GM18502 (cell line): ENCODE results near the gene GNB1L.
"Not testable (repeated sequence)": the region's sequence is repeated elsewhere in the genome, so short reads cannot be mapped to it uniquely, and the experiment has no call there.

ENCODE experiments used
- ATAC-seq: cut with Tn5 transposase; IDR thresholded peaks from one replicate; pipeline ENCODE4 v1.9.1; 2021; ENCODE audit warnings: mild to moderate bottlenecking; ENCODE audit not compliant: unreplicated experiment, poor library complexity

The GNB1L gene

DNA sequence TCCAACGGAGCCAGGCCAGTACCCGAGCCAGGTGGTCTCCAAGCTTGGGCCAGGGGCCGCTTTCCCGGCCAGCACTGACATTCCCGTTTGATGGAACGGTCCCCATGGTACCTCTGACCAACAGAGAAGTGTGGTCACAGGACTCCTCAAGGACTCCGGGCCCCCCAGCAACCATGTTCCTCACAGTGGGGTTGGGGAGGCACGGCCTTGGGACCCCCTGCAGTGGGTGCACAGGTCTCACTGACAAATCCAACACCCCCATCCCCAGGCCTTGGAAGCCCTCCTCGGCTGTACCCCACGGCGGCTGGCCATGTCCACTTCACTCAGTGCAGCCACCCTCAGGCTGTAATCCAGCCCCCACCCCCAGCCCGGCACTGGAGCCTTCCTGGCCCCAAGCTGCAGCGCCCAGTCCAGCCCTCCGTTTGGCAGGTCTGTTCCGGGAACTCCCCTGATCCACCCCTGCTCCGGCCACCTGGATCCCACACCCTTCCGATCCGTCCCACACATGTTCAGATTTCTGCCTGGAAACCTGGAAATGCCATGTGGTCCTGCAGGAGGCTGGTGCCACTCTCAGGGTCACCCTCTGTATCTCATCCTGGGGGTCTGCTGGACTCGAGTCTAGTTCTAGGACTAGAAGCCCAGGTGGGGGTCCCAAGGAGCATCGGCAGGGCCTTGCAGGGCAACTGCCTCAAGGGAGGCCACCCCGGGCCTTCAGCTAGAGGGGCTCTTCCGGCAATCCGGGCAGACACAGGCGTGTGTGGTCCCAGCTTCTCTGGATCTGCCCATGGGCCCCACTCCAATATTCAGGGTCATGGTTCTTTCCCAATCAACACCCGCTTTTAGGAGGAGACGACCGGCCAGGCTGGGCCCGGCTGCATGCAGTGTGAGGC, 67.5 kb downstream of the GNB1L start:
- ATAC-seq: no peak

DNA sequence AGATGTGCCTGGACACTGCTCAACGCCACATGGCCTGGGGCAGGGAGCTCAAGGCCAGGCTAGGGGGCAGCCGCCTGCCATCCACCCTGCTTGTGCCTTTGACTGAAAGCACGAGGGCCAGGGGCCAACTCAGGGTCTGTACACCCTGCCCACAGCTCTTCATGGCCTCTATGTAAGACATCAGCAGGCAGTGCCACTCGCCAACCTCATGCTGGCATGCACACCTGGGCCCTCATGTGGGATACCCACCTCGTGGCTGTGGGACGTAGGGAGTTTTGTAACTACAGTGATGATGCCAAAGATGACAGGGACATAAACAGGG, 68.4 kb downstream of the GNB1L start:
- no peak for ATAC-seq

DNA sequence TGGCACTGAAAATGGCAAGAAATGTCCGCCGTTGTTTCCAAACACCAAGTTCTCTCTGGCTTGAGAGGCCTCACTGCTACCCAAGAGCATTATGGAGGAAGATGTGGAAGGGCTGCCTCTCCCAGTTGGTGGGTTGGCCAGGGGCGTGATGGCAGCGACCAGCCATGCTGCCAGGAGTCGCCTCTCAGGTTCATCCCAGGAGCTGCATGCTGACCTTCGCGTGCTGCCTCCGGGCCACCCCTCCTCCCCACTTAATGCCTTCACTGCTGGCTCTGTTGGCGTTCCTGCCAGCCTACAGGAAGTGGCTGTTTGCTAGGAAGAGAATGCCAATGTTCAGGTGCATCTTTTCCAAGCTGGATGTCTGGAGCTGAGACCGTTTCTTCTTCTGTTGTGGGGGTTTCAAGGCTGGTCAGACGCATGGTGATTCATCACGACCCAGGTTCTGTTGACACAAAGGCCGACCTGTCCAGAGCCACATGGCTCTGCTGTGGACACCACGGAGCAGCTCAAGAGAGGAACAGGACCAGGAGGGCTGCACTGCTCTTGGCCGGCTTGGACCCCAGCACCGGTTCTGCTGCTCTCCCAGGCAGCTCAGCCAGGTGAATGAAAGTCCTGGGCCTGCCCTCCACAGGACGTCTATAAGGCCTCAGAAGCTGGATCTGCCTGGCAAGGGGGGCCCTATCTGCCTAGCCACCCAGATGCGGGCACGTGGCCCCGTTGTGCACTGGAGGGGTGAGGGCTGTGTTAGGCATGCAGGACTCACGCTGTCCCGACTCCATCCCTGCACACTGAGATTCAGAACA, 69.0 kb downstream of the GNB1L start:
- ATAC-seq: no peak

DNA sequence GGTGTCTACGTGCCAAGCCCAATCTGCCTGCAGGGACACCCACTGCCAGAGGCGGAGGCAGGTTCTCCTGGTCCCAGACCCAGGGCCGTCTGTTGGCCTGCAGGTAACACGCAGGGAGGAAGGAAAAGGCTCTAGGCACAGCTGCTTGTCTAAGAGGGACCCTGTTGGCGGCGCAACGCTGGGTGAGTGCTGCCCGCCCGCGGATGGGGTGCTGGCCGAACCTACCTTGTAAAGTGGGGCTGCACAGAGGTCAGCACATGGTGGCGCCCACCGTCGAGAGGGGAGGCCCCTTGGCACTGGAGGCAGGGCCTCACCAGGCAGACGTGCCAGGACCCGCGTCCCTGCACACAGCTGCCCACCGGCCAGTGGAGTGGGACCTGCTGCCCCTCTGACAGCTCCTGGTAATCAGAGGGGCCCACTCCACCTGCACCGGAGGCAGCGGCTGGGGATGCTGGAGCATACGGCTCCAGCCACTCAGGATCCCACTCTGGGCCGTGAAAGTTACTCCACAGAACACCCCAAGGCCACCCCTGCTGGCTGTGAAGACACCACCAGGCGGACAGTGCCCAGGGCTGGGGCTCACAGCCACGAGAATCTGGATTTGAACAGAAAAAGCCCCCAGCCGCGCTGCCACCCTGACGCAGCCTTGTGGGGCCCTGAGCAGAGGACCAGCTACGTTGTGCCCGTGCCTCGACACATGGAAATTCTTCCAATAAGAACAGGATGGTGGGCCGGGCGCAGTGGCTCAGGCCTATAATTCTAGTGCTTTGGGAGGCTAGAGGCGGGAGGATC, 70.1 kb downstream of the GNB1L start:
- ATAC-seq: no peak

DNA sequence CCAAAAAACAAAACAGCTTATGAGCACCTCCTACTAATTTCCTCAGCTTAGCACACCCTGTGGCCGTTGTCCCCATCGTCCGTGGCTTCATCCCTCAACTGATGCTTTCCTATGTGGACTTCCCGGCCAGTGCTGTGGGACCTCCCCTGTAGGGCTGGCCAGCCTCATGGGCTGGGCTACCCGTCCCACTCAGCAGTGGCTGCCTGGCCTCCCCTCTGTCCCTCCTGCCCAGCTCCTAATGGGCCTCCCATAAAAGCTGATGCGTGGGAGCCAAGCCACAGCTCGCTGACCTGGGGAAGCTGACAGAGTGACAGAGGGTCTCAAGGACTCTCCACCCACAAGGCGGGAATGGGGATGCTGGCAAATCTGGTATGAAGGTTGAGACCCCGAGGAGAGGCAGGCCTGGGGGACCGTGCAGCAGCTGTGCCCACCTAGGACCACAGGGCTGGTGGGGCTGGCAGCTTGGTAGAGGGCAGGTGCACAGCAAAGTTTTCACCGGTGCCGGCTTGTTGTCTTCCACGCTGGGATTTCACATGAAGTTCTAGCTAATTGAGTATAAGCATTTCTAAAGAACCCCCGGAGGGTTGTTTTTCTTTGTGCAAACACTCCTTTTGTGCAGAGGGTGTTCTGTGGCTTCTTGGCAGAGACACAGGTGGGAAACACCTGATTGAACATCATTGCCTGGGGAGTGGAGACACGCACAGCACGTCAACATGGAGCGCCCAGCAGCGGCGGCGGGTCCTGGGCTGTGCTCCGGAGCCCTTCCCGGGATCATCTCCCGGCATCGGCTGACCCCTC, 70.9 kb downstream of the GNB1L start:
- ATAC-seq: no peak

DNA sequence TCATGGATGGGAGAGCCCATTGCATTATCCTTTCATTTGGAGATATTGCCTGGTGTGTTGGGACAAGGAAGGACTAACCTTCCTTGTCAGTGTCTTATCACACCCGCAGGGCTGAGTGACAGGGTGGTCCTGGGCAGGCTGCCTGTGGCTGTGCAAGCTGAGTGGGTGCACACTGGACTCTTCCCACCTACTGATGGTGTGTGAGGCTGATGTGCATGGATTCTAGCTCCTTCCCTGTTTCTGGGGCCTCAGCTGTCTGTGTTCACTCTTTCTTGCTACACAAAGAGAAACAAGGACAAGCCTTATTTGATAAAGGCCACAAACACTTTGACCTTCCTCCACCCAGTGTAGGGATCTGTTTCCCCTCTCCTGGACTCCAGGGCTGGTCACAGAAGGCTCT, 72.1 kb downstream of the GNB1L start:
- ATAC-seq: no peak

DNA sequence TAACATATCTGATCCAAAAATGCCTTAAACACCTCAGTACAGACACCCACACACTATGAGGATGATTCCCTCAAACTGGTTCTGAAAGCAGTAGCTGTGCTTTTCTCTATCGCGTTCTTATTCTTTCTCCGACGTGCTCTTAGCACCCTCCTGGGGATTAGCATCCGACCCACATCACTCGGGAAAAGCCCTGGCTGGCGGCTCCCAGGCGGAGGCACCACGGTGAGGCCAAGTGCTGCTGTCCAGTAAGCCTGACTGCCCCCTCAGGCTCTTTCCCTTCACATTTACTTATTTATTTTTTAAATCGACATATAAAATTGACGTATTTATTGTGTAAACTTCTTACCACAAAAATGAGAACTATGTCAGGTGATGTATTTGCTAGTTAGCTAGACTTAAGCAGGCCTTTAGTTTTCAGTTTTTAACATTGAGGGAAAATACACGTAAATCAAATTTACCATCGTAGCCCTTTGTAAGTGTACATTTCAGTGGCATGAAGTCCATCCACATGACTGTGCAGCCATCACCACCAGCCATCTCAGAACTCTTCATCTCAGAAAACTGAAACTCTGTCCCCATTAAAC, 74.9 kb downstream of the GNB1L start:
- no peak for ATAC-seq

DNA sequence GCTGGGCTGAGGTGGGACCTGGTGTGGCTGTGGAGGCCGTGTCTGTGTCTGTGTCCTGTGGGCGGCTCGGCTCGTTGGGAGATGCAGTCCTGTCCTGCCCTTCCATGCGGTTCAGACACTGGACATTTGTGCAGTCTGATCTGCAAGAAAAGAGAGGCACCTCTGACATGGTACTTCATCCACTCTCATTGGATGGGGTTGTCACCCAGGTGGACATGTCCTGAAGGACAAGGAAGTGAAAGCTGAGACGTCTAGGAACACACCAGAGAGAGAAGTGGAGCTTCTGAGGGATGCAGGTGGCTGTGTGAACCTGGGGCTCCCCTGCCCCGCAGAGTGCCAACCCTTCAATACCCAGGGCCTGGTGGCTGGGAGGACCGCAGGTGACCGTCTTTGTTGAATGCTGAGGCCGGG, 75.7 kb downstream of the GNB1L start:
- no peak for ATAC-seq

DNA sequence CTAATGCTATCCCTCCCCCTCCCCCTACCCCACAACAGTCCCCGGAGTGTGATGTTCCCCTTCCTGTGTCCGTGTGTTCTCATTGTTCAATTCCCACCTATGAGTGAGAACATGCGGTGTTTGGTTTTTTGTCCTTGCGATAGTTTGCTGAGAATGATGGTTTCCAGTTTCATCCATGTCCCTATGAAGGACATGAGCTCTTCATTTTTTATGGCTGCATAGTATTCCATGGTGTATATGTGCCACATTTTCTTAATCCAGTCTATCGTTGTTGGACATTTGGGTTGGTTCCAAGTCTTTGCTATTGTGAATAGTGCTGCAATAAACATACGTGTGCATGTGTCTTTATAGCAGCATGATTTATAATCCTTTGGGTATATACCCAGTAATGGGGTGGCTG, 77.5 kb downstream of the GNB1L start:
- not testable (repeated sequence) for ATAC-seq

DNA sequence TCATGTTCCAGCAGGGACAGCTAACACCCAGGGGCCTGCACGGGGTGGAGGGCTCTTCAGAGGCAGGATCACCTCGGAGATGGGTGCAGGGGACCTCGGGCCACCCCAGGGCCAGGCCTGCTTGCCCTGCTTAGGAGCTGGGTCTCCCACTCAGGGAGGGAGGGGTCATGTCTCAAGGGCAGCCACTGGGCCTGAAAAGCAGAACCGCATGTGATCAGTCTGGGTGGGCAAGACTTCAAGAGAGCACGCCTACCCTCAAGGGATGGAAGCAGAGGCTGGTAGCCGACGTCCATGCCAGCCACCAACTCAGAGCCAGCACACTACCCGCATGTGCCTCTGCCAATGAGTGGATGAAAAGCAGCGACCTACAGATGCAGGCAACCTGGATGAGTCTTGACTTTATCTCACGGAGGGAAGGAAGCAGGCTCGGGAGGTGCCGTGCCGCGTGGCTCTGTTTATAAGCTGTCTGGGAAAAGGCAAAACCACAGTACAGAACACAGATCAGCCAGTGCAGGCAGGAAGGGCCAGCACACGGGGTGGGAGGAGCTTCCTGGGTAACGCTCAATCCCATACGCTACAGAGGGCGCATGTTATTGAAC, 78.1 kb downstream of the GNB1L start:
- ATAC-seq: no peak

DNA sequence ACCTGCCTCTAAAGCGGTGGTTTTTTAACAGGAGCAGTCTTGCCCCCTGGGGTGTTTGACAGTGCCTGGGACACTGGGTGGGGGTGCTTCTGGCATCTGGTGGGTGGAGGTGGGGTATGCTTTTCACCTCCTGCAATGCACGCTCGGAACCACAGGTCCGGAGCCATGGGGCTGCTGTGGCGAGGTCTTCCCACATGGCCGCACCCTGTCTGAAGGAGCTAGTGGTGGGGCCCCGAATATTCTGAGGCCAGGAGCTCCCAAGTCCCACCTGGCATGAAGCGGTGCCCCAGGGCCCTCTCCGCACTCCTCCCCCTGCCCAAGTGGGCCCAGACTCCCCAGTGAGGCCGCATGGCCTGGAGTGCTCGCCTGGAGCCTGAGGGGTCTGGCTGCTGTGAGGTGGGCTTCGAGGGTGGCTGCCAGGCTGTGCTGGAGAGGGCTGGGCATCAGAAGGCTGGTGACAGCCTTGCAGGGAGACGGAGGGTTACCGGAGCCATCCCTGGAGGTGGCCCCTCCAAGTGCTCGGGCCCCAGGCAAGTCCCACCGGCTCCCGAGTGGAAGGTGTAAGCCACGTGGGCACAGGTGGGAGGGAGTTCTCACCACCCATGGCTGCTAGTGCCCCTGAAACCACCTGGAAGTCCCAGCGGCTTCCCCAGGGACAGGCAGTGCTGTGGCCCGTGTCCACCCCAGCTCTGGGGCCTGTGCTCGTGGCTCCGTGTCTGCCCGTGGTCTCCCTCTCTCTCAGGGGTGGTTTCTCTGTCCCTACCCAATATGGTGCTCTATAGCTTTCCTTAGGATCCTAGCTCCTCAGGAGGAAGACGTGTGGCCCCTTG, 79.0 kb downstream of the GNB1L start:
- ATAC-seq: no peak

DNA sequence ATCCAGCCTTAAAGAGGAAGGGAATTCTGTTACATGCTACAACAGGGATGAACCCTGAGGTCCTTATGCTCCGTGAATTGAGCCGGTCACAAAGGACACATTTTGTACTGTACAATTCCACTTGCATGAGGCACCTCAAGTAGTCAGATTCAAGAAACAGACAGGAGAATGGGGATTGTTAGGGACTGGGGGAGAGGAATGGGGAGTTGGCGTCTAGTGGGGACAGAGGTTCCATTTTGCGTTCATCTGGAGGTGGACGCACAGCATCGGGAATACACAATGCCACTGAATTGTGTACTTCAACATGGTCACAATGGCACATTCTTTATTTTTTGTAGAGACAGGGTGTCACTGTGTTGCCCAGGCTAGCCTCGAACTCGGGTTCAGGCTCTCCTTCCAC, 80.0 kb downstream of the GNB1L start:
- ATAC-seq: no peak

DNA sequence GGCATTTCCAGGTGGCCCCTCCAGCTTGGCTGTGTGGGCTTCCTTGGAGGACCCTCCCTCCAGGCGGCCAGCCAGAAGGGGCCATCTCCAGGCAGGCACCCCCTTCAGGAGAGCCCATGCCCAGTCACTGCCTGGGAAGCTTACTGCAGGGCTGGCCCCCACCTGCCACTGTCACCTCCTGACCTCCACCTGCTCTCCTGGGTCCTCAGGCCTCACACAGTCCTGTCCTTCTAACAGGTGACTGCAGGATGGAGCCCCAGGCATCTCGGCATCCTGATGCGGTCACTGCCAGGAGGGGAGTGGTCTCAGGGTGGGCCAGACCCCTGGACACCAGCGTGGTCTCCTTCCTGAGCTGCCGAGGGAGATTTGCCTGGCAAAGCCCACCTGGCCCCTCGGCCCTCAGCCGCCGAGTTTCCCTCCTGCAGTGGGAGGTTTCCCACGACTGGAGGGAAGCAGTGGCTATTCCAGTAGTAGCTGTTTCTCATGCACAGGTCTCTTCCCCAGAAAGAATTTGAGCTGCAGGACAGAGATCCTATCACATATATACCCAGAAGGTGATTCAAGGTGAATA, 81.1 kb downstream of the GNB1L start:
- no peak for ATAC-seq

DNA sequence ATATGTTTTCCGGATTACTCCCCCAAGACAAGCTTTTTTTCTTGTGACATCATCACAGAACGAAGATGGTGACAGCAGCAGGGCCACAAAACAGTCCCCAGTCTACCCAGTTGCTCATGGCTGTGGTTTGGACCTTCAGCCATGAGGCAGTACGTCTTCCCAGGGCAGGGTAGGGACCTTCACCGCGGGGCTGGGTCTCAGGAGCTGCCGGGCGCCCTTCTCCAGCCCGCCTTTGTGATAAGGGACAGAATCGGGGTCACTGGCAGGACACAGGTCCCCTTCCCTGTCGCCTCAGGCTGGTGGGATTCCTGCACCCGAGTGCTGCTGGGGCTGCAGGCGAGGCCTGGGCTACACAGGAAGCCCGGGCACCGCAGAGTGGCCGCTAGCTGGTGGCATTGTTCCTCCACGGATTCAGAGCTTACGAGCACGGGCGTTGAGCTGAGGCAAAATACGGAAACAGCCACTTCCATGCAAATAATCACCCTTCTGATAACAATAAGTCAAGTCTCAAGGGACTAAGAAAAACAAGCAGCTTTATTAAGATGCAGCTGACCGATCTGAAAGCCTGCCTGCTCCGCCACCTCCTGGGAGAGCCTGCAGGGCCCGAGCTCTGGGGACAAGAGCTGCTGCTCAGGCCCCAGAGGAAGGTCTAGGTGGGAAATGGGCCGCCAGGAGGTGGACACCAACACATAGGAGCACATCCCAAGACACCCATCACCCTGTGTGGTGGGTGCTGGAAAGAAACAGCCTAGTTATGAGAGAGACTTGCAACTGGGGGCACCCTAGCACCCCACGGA, 81.8 kb downstream of the GNB1L start:
- peak; percentile 60 for ATAC-seq

DNA sequence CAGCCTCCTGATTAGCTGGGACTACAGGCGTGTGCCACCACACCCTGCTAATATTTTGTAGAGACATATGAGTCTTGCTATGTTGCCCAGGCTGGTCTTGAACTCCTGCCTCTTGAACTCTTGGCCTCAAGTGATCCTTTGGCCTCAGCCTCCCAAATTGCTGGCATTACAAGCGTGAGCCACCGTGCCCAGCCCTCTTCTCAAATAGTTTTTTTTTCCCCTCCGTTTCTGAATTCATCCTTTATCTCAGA, 82.3 kb downstream of the GNB1L start:
- ATAC-seq: no peak

DNA sequence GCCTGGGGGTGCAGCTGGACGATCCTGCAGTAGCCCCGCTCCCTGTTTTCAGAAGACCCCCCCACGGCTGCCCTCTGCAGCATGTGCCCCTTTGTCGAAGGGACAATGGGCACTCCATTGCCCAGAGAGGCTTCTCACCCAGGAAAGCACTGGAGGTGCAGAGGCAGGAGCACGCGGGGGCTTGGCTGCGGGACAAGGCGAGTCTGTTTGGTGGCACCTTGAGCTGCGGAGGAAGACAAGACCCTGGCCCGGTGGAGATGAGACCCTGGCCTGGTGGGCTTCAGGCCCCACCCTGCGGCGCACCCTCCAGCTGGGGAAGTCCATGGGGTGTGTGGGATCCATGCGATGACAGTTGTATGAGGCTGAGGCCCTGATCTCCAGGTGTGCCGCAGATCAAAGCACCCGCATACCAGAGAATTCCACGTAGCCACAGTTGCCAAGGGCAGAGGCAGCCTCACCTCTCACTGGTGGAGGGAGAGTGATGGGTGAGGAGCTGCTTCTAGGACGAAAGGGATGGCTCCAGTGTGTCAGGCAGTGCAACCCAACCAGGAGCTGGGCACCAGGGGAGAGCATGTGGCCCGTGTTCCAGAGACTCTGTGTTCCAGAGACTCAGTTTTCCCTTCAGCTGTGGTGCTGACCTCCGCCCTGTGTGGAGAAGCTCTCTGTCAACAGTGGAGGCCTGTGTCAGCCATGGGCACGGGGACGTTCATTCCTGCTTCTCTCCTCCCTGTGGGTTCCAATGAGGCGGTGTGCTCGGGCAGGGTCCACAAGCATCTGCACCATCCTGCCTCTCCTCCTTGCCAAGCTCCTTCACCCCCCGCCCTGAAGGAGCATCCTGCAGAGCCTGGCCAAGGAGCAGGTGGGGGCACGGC, 84.1 kb downstream of the GNB1L start:
- ATAC-seq: no peak

DNA sequence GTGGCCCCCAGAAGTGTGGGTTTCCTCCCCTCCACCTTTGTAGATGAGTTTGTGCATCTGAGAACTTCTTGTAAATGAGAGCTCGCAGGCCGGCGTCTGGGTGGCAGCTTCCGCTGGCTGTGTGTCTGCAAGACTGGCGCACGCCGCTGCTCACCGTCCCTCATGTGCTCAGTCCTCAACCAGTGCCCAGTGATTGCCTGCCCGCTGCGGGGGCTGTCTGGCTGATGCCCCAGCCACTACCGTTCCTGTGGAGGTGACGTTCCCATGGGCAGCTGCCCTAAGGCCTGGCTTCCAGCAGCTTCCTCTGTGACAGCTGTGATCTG, 85.3 kb downstream of the GNB1L start:
- no peak for ATAC-seq
